AG09309 (cell line): ENCODE results near the gene GNG13.

Experiments used
- DNase-seq: peaks from one replicate; pipeline ENCODE4 v3.0.0-alpha.2; 2010; ENCODE audit warnings: low read depth
- H3K4me3 ChIP-seq: 2 replicates; pipeline ENCODE4 v1.5.1; 2011; ENCODE audit warnings: mild to moderate bottlenecking, low read depth, low read length, moderate library complexity; ENCODE audit not compliant: control insufficient read depth
- TF ChIP-seq, protein P1 (sequence below): IDR thresholded peaks from 2 replicates; pipeline ENCODE4 v1.5.1; 2011; ENCODE audit warnings: mild to moderate bottlenecking, low read depth, low read length, inconsistent platforms; ENCODE audit not compliant: insufficient read depth, control insufficient read depth; ENCODE audit errors: missing control alignments

Gene GNG13

DNA sequence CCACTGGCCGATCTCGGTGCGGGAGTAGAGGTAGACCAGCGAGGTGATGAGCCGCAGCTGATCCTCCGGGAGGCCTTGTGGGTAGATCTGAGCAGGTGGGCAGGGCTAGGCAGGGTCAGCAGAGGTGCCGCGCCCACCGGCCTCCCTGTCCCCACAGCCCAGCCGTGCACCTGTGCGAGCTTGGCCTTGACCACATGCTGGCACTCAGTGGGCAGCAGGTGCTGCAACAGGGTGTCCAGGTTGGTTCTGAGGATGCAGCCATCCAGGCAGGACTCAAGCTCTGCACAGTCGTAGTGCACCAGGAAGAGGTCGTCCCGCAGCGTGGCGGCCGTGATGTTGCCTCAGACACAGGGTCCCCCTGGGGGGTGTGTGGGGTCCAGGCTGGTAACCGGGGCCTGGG, 27.6 kb downstream of the GNG13 start:
- DNase-seq = no peak
- TF ChIP-seq, protein P1, sequence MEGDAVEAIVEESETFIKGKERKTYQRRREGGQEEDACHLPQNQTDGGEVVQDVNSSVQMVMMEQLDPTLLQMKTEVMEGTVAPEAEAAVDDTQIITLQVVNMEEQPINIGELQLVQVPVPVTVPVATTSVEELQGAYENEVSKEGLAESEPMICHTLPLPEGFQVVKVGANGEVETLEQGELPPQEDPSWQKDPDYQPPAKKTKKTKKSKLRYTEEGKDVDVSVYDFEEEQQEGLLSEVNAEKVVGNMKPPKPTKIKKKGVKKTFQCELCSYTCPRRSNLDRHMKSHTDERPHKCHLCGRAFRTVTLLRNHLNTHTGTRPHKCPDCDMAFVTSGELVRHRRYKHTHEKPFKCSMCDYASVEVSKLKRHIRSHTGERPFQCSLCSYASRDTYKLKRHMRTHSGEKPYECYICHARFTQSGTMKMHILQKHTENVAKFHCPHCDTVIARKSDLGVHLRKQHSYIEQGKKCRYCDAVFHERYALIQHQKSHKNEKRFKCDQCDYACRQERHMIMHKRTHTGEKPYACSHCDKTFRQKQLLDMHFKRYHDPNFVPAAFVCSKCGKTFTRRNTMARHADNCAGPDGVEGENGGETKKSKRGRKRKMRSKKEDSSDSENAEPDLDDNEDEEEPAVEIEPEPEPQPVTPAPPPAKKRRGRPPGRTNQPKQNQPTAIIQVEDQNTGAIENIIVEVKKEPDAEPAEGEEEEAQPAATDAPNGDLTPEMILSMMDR = no peak
- no peak overlapping the region for H3K4me3 ChIP-seq

DNA sequence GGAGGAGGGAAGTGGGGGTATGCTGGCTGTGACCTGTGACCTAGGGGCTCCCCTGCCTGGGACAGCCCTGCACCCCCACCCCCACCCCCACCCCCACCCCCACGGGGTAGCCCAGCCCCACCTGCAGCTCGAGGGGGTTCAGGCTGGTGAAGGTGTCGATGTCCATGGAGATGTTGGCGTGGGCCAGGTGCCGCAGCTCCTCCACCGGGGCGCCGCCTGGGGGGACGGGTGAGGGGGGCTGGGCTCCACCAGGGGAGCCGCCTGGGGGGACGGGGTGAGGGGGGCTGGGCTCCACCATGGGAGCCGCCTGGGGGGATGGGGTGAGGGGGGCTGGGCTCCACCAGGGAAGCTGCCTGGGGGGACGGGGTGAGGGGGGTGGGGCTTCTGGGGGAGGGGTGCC, 30.1 kb downstream of the GNG13 start:
- TF ChIP-seq, protein P1 = no peak
- no peak overlapping the region for H3K4me3 ChIP-seq
- no peak for DNase-seq

DNA sequence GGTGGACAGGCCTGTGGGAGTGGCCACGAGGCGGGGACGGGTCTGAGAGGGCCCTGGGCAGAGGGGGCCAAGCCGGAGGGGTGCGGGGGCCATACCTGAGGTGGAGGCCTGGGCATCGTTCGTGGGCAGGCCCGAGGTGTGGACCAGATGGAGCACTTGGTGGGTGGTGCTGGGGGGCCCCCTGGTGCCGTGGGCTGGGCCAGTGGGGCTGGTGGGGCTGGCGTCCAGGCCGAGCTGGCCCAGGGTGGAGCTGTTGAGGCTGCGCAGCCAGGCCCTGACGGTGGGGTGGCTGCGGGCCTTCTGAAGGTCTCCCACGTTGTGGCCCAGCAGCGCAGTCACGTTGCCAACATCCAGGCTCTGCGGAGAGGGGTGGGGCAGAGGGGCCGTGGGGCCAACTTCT, 30.6 kb downstream of the GNG13 start:
- TF ChIP-seq, protein P1 = no peak
- H3K4me3 ChIP-seq = no peak overlapping the region
- no peak for DNase-seq

DNA sequence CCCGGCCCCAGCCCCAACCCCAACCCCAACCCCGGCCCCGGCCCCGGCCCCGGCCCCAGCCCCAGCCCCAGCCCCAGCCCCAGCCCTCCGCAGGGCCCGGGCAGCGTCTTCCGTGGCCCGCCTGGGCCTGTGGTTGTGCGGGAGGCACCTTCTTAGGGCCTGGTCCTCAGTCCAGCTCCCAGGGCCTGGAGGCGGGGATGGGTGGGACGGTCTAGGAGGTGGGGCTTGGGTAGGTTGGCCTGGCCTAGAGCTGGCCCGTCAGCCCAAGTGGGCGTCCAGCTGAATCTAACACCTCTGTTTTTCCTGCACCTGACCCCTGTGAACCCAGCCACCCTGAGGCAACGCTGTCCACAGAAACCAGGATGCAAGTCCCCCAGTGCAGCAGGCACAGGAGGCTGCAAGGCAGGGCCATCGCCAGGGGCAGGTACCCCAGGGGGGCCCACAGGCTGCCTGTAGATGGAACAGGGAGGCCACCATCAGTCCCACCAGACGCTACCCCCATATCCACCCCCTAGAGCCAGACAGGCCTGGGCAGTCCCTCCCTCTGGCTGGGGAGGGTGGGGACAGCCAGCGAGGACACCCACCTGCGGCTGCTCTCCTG, 31.2 kb downstream of the GNG13 start:
- DNase-seq = no peak
- TF ChIP-seq, protein P1 = no peak
- H3K4me3 ChIP-seq = no peak overlapping the region

DNA sequence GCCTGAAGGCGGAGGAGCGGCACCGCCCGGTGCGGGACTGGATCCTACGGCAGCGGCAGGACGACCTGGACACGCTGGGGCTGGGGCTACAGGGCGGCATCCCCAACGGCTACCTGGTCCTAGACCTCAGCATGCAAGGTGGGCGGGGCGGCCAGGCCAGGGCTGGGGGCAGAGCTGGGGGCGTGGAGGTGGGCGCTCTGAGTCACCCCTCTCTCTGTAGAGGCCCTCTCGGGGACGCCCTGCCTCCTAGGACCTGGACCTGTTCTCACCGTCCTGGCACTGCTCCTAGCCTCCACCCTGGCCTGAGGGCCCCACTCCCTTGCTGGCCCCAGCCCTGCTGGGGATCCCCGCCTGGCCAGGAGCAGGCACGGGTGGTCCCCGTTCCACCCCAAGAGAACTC, 32.1 kb downstream of the GNG13 start:
- DNase-seq = no peak
- TF ChIP-seq, protein P1 = no peak
- no peak overlapping the region for H3K4me3 ChIP-seq

DNA sequence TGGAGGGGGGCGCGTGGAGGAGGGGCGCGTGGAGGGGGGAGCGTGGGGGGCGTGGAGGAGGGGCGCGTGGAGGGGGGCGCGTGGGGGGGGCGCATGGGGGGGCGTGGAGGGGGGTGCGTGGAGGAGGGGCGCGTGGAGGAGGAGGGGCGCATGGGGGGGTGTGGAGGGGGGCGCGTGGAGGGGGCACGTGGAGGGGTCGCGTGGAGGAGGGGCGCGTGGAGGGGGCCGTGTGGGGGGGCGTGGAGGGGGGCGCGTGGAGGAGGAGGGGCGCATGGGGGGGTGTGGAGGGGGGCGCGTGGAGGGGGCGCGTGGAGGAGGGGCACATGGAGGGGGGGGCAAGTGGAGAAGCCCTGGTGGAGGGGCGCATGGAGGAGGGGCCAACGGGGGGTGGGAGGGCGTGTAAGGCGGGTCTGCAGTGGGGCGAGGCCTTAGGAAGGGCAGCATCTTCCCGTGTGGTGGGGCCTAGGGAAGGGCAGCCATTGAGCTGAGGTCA, 32.7 kb downstream of the GNG13 start:
- DNase-seq = no peak
- TF ChIP-seq, protein P1 = no peak
- no peak overlapping the region for H3K4me3 ChIP-seq
